Neural cell (in vitro differentiated cells): ENCODE results near the gene DR1.

ENCODE experiments used
- POLR2AphosphoS5 ChIP-seq: IDR thresholded peaks from 2 replicates; pipeline ENCODE4 v1.6.1; 2012
- TAF1 ChIP-seq: IDR thresholded peaks from 2 replicates; pipeline ENCODE4 v1.6.1; 2012; ENCODE audit warnings: low read depth
- TF ChIP-seq, protein P1 (sequence below): fragments of 450-650 bp; IDR thresholded peaks from 2 replicates; pipeline ENCODE4 v1.5.1; 2014; ENCODE audit warnings: antibody characterized with exemption, mild to moderate bottlenecking, moderate library complexity; ENCODE audit not compliant: poor library complexity, severe bottlenecking

DNA sequence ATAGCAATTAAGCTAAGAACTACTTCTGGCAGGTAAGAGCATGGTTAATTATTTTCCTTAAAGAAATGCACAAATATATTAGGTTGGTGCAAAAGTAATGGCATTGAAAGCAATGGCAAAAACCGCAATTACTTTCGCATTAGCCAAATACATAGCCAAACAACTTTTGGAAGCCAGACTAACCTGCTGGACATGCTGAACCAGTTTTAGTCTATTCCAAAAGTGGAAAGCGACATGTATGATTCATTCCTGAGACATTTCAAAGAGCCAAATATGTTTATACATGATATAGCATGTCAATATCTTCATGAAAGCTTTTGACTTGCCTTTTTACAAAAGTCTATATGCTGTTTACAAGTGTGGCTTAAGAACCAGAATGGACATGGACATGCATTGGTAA, 23.4 kb upstream of the DR1 start:
- TF ChIP-seq, protein P1, sequence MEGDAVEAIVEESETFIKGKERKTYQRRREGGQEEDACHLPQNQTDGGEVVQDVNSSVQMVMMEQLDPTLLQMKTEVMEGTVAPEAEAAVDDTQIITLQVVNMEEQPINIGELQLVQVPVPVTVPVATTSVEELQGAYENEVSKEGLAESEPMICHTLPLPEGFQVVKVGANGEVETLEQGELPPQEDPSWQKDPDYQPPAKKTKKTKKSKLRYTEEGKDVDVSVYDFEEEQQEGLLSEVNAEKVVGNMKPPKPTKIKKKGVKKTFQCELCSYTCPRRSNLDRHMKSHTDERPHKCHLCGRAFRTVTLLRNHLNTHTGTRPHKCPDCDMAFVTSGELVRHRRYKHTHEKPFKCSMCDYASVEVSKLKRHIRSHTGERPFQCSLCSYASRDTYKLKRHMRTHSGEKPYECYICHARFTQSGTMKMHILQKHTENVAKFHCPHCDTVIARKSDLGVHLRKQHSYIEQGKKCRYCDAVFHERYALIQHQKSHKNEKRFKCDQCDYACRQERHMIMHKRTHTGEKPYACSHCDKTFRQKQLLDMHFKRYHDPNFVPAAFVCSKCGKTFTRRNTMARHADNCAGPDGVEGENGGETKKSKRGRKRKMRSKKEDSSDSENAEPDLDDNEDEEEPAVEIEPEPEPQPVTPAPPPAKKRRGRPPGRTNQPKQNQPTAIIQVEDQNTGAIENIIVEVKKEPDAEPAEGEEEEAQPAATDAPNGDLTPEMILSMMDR, result no peak
- TF ChIP-seq TAF1 (no peak), POLR2AphosphoS5 (no peak)
